BLaER1 treated with 17β-estradiol and CSF1 and Interleukin-3, amounts not matched to agents 10 nM and 100 nM (cell line): ENCODE results near the gene PRDM16.

Source experiments
- H3K27ac ChIP-seq, 11 experiments: shearing (Covaris generic); formaldehyde crosslinking; 2 replicates each; pipeline ENCODE4 v1.8.1; 2022
- H3K27me3 ChIP-seq, 11 experiments: shearing (Covaris generic); formaldehyde crosslinking; 2 replicates each; pipeline ENCODE4 v1.8.1; 2022
- H3K36me3 ChIP-seq, 11 experiments: shearing (Covaris generic); formaldehyde crosslinking; 2 replicates each; pipeline ENCODE4 v1.8.1; 2022
- H3K4me1 ChIP-seq, 10 experiments: shearing (Covaris generic); formaldehyde crosslinking; 2 replicates each; pipeline ENCODE4 v1.8.1; 2022
- H3K4me2 ChIP-seq, 11 experiments: shearing (Covaris generic); formaldehyde crosslinking; 2 replicates each; pipeline ENCODE4 v1.8.1; 2022
- H3K4me3 ChIP-seq, 10 experiments: shearing (Covaris generic); formaldehyde crosslinking; 2 replicates each; pipeline ENCODE4 v1.8.1; 2022
- H3K9ac ChIP-seq, 11 experiments: shearing (Covaris generic); formaldehyde crosslinking; 2 replicates each; pipeline ENCODE4 v1.8.1; 2022
- H3K9me3 ChIP-seq, 11 experiments: shearing (Covaris generic); formaldehyde crosslinking; replicated peaks in 1 of 11; 2 replicates each; pipeline ENCODE4 v1.8.1; 2022
- H4K20me1 ChIP-seq, 11 experiments: shearing (Covaris generic); formaldehyde crosslinking; 2 replicates each; pipeline ENCODE4 v1.8.1; 2022
- Cebpa-rat ChIP-seq, 11 experiments: shearing (Covaris generic); IDR thresholded peaks; 2 replicates each; pipeline ENCODE4 v1.8.1; 2022

The PRDM16 gene

GRCh38 chr1:3404301-3404700 is 335.3 kb downstream of the PRDM16 start:
- H3K27me3 ChIP-seq = peaks cover 8 to 60% (median 43%) of the 10 kb centered on the region in 11 experiments; a peak in 21 of 22 replicates
- H3K36me3 ChIP-seq = no peaks in the 10 kb centered on the region
- peak overlapping the region in 1 of 10 experiments; percentile 49; a peak in 1 of 20 replicates for H3K4me3 ChIP-seq
- H3K27ac ChIP-seq = no peak overlapping the region
- H3K9me3 ChIP-seq = no peaks in the 10 kb centered on the region
- H3K9ac ChIP-seq = peak overlapping the region in 3 of 11 experiments; percentile 31 to 54 (median 34); a peak in 4 of 22 replicates
- H3K4me1 ChIP-seq = peaks cover 19 to 59% (median 52%) of the 10 kb centered on the region in 10 experiments
- H3K4me2 ChIP-seq = peak overlapping the region in 9 of 11 experiments; percentile 84 to 99 (median 94); a peak in 17 of 22 replicates
- H4K20me1 ChIP-seq = peaks cover 0 to 70% (median 41%) of the 10 kb centered on the region in 11 experiments; a peak in 17 of 22 replicates
- TF ChIP-seq Cebpa-rat (IDR thresholded peaks at IDR 0.05) = no peak

- no peak for TF ChIP-seq Cebpa-rat (IDR thresholded peaks at IDR 0.05)
- Histone ChIP-seq H3K9ac (peak overlapping the region in 1 of 11 experiments; percentile 31; a peak in 1 of 22 replicates), H3K9me3 (no peaks in the 10 kb centered on the region), H3K4me3 (no peak overlapping the region), H3K27me3 (peaks cover 7 to 56% (median 41%) of the 10 kb centered on the region in 11 experiments; a peak in 21 of 22 replicates), H4K20me1 (peaks cover 0 to 67% (median 39%) of the 10 kb centered on the region in 11 experiments; a peak in 17 of 22 replicates), H3K27ac (no peak overlapping the region), H3K4me2 (peak overlapping the region in 8 of 11 experiments; percentile 84 to 99 (median 94); a peak in 15 of 22 replicates), H3K36me3 (no peaks in the 10 kb centered on the region), H3K4me1 (peaks cover 19 to 59% (median 52%) of the 10 kb centered on the region in 10 experiments)
Observed at GRCh38 chr1:3404801-3405200, 335.8 kb downstream of the PRDM16 start.

- TF ChIP-seq Cebpa-rat (IDR thresholded peaks at IDR 0.05) = no peak
- Histone ChIP-seq H3K4me3 (no peak overlapping the region), H3K4me1 (peaks cover 19 to 59% (median 52%) of the 10 kb centered on the region in 10 experiments), H3K36me3 (no peaks in the 10 kb centered on the region), H4K20me1 (peaks cover 0 to 64% (median 39%) of the 10 kb centered on the region in 11 experiments; a peak in 17 of 22 replicates), H3K4me2 (peak overlapping the region in 8 of 11 experiments; percentile 84 to 99 (median 94); a peak in 15 of 22 replicates), H3K27ac (no peak overlapping the region), H3K9ac (no peak overlapping the region), H3K9me3 (no peaks in the 10 kb centered on the region), H3K27me3 (peaks cover 7 to 49% (median 41%) of the 10 kb centered on the region in 11 experiments; a peak in 21 of 22 replicates)
Observed at GRCh38 chr1:3405491-3405890, 336.5 kb downstream of the PRDM16 start.

- peaks cover 0 to 65% (median 39%) of the 10 kb centered on the region in 11 experiments; a peak in 17 of 22 replicates for H4K20me1 ChIP-seq
- no peak for TF ChIP-seq Cebpa-rat (IDR thresholded peaks at IDR 0.05)
- H3K9ac ChIP-seq = 0 out of 22 replicates have a peak overlapping the region, but pooled peaks of 1 of the 11 experiments have one; percentile 9
- H3K4me3 ChIP-seq = no peak overlapping the region
- no peaks in the 10 kb centered on the region for H3K36me3 ChIP-seq
- peaks cover 7 to 54% (median 41%) of the 10 kb centered on the region in 11 experiments; a peak in 21 of 22 replicates for H3K27me3 ChIP-seq
- no peaks in the 10 kb centered on the region for H3K9me3 ChIP-seq
- H3K4me2 ChIP-seq = peak overlapping the region in 8 of 11 experiments; percentile 84 to 99 (median 94); a peak in 15 of 22 replicates
- no peak overlapping the region for H3K27ac ChIP-seq
- H3K4me1 ChIP-seq = peaks cover 19 to 57% (median 52%) of the 10 kb centered on the region in 10 experiments
Observed at GRCh38 chr1:3405974-3406867, 337.2 kb downstream of the PRDM16 start.

GRCh38 chr1:3407021-3407420 is 338.0 kb downstream of the PRDM16 start:
- Histone ChIP-seq H3K4me2 (peak overlapping the region in 3 of 11 experiments; percentile 2 to 96 (median 94); a peak in 3 of 22 replicates), H3K4me1 (peaks cover 18 to 50% (median 44%) of the 10 kb centered on the region in 10 experiments), H3K27me3 (peaks cover 7 to 60% (median 37%) of the 10 kb centered on the region in 11 experiments; a peak in 21 of 22 replicates), H3K9ac (no peak overlapping the region), H3K27ac (no peak overlapping the region), H3K4me3 (no peak overlapping the region), H4K20me1 (peaks cover 0 to 65% (median 39%) of the 10 kb centered on the region in 11 experiments; a peak in 17 of 22 replicates), H3K36me3 (no peaks in the 10 kb centered on the region), H3K9me3 (no peaks in the 10 kb centered on the region)
- no peak for TF ChIP-seq Cebpa-rat (IDR thresholded peaks at IDR 0.05)

- H4K20me1 ChIP-seq = peaks cover 0 to 59% (median 23%) of the 10 kb centered on the region in 11 experiments; a peak in 15 of 22 replicates
- H3K4me3 ChIP-seq = no peak overlapping the region
- no peak overlapping the region for H3K27ac ChIP-seq
- TF ChIP-seq Cebpa-rat (IDR thresholded peaks at IDR 0.05) = no peak
- no peaks in the 10 kb centered on the region for H3K36me3 ChIP-seq
- no peaks in the 10 kb centered on the region for H3K9me3 ChIP-seq
- peaks cover 7 to 44% (median 25%) of the 10 kb centered on the region in 11 experiments; a peak in 21 of 22 replicates for H3K27me3 ChIP-seq
- H3K9ac ChIP-seq = no peak overlapping the region
- no peak overlapping the region for H3K4me2 ChIP-seq
- peaks cover 0 to 32% (median 26%) of the 10 kb centered on the region in 10 experiments; a peak in 17 of 20 replicates for H3K4me1 ChIP-seq
Observed at GRCh38 chr1:3408751-3409266, 339.8 kb downstream of the PRDM16 start.

- no peak for TF ChIP-seq Cebpa-rat (IDR thresholded peaks at IDR 0.05)
- Histone ChIP-seq H3K9ac (no peak overlapping the region), H3K4me2 (no peak overlapping the region), H3K27me3 (peaks cover 7 to 36% (median 18%) of the 10 kb centered on the region in 11 experiments; a peak in 20 of 22 replicates), H3K36me3 (no peaks in the 10 kb centered on the region), H3K27ac (no peak overlapping the region), H3K4me1 (peaks cover 0 to 25% (median 19%) of the 10 kb centered on the region in 10 experiments; a peak in 15 of 20 replicates), H3K4me3 (no peak overlapping the region), H3K9me3 (no peaks in the 10 kb centered on the region), H4K20me1 (peaks cover 0 to 60% (median 16%) of the 10 kb centered on the region in 11 experiments; a peak in 15 of 22 replicates)
Observed at GRCh38 chr1:3409366-3410141, 340.6 kb downstream of the PRDM16 start.
